B cell (primary cell): ENCODE results near the gene CCDC6.

Experiments used
- CTCF ChIP-seq: fragments of 200-600 bp; IDR thresholded peaks from one replicate; pipeline ENCODE4 v1.8.0; 2022; ENCODE audit warnings: antibody characterized with exemption, mild to moderate bottlenecking
- EZH2 ChIP-seq: IDR thresholded peaks from 2 replicates; pipeline ENCODE4 v1.6.1; 2012; ENCODE audit warnings: borderline replicate concordance, low read depth, mild to moderate bottlenecking, moderate library complexity, low read length; ENCODE audit not compliant: insufficient read depth, poor library complexity, severe bottlenecking

GRCh38 chr10:59909815-59910214 is 3.5 kb upstream of the CCDC6 start:
- no peak for TF ChIP-seq CTCF
- TF ChIP-seq EZH2: no peak
